HFF-Myc (cell line): ENCODE data around the gene CENPP.
A peak's percentile ranks its signal among the peaks of the same experiment; 100 is the strongest.

Source experiments
- DNase-seq: peaks from one replicate; pipeline ENCODE4 v3.0.0-alpha.2; 2011; ENCODE audit warnings: low read depth; ENCODE audit errors: extremely low read depth
- H3K4me3 ChIP-seq: replicated peaks from 2 replicates; pipeline ENCODE4 v1.5.1; 2011; ENCODE audit warnings: low read depth, mild to moderate bottlenecking, control low read depth, low read length
- TF ChIP-seq, protein P1 (sequence below): IDR thresholded peaks from 2 replicates; pipeline ENCODE4 v1.5.1; 2012; ENCODE audit warnings: mild to moderate bottlenecking, low read depth, low read length, control low read depth; ENCODE audit errors: missing control alignments

The CENPP gene

GRCh38 chr9:92496396-92497176, 170.8 kb downstream of the CENPP start:
- TF ChIP-seq, protein P1, sequence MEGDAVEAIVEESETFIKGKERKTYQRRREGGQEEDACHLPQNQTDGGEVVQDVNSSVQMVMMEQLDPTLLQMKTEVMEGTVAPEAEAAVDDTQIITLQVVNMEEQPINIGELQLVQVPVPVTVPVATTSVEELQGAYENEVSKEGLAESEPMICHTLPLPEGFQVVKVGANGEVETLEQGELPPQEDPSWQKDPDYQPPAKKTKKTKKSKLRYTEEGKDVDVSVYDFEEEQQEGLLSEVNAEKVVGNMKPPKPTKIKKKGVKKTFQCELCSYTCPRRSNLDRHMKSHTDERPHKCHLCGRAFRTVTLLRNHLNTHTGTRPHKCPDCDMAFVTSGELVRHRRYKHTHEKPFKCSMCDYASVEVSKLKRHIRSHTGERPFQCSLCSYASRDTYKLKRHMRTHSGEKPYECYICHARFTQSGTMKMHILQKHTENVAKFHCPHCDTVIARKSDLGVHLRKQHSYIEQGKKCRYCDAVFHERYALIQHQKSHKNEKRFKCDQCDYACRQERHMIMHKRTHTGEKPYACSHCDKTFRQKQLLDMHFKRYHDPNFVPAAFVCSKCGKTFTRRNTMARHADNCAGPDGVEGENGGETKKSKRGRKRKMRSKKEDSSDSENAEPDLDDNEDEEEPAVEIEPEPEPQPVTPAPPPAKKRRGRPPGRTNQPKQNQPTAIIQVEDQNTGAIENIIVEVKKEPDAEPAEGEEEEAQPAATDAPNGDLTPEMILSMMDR, result no peak
- no peak overlapping the region for H3K4me3 ChIP-seq
- DNase-seq, result no peak

GRCh38 chr9:92499701-92500100, 173.9 kb downstream of the CENPP start:
- H3K4me3 ChIP-seq, result no peak overlapping the region
- TF ChIP-seq, protein P1, result no peak
- no peak for DNase-seq

DNA sequence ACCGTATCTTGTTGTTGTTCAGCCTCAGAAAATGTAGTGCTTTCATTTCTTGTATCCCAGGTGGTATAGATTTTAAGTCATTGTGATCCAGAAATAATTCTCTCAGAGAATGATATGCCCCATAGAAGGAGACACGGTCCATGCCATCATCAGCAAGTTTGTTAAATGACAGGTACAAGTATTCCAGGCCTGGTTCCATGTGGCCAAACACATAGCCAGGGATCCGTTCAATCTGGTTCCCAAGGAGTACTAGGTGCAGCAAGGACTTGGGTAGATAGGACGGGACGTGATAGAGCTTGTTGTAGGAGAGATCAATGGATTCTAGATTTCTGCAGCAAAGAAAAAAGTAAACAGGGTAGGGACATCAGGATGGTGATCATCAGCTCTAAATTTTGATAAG, 175.0 kb downstream of the CENPP start:
- no peak overlapping the region for H3K4me3 ChIP-seq
- TF ChIP-seq, protein P1, result no peak
- no peak for DNase-seq

DNA sequence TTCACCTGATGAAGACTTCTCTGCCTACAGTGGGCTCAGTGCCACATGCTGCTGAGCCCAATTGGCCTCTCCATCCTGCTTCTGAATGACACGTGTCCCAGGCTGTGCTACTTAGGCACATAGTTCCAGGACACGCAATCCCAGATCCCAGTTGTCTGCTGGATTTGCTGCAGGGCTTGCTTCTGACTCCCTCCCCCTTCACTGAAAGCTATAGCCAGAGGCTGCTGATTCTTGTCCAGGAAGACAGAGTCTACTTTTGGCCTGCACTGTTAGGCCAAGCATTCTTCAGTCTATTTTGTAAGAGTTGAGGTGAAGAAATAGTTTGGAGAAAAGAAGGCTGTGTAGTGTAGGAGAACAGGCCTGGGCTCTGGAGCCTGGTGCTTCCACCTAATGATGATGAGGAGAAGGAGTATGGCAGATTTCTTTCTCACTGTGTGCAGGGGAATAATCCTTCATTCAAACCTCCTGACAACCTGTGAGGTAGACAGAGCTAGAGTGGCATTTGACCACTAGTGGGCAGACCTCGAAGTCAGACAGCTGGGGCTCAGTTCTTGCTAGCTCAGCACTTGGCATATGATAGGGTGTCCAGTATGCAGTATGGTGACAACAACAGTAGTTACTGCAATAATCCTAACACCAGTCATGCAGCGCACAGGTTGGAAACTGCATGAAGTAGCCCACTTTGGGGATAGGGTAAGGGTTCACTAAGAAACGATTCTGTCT, 176.1 kb downstream of the CENPP start:
- H3K4me3 ChIP-seq, result no peak overlapping the region
- DNase-seq, result no peak
- TF ChIP-seq, protein P1, result peak; percentile 61

DNA sequence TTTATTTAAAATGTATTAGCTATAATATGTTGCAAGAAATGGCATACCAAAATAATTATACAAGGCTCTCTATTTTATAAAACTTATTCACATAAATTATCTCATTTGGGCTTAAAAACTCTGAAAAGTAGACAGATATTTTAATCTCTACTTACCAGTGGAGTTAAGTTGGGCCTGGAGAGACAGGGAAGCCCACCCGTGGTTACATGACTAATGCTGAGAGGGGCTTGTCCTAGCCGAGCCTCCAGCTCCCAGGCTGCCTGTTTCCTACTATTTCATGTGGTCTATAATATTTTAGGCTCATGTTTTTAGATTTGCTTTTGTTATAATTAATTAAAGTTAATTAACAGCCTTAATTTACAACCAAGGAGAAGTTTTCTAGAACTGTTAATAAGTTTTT, 177.4 kb downstream of the CENPP start:
- TF ChIP-seq, protein P1, result no peak
- H3K4me3 ChIP-seq, result no peak overlapping the region
- DNase-seq, result no peak

- no peak for DNase-seq
- TF ChIP-seq, protein P1, result no peak
- no peak overlapping the region for H3K4me3 ChIP-seq
These were observed 179.1 kb downstream of the CENPP start for GRCh38 chr9:92504881-92505280.
